Natural killer cell (primary cell): ENCODE data around the gene NREP. TPM values are rescaled to one million over a fixed set of nuclear protein-coding genes. Genes with fewer than 3 reads are reported as not detected.
A peak's percentile ranks its signal among the peaks of the same experiment; 100 is the strongest.

Experiments
- ATAC-seq, 3 donors: fragments of 150-1000 bp in 2 of 3; fragments of 200-7000 bp in 1 of 3; cut with Tn5 transposase; 1 replicate in 1 of 3; 2 replicates in 2 of 3; pipeline ENCODE4 v1.10.0; 2021; ENCODE audit warnings: mild to moderate bottlenecking in 2 of 3, moderate library complexity in 2 of 3
- DNase-seq, 2 donors: peaks; one replicate each; pipeline versions ENCODE4 v3.0.0 to v3.0.0-alpha.2; 2013 to 2021; ENCODE audit warnings: mixed read lengths in 1 of 2
- H3K27ac ChIP-seq: one replicate; pipeline ENCODE4 v1.5.1; 2013; ENCODE audit warnings: mild to moderate bottlenecking, low read length
- H3K27me3 ChIP-seq: one replicate; pipeline ENCODE4 v1.6.1; 2013; ENCODE audit warnings: low read length; ENCODE audit not compliant: control insufficient read depth, insufficient read depth
- H3K36me3 ChIP-seq: one replicate; pipeline ENCODE4 v1.6.1; 2013; ENCODE audit warnings: low read length; ENCODE audit not compliant: control insufficient read depth, insufficient read depth
- H3K4me1 ChIP-seq: one replicate; pipeline ENCODE4 v1.6.1; 2013; ENCODE audit warnings: low read length; ENCODE audit not compliant: control insufficient read depth, insufficient read depth
- H3K4me3 ChIP-seq: one replicate; pipeline ENCODE4 v1.5.1; 2013; ENCODE audit warnings: low read length
- H3K9me3 ChIP-seq: one replicate; pipeline ENCODE4 v1.6.1; 2013; ENCODE audit warnings: low read length; ENCODE audit not compliant: control insufficient read depth, insufficient read depth
- H3K27ac Mint-ChIP-seq, 2 donors: one replicate each; pipeline ENCODE4 v1.8.0; 2022; ENCODE audit warnings: mild to moderate bottlenecking in 2 of 2, mixed read lengths in 2 of 2, moderate library complexity in 1 of 2
- H3K27me3 Mint-ChIP-seq, 2 donors: one replicate each; pipeline ENCODE4 v1.8.0; 2022; ENCODE audit warnings: low read depth in 2 of 2, mixed read lengths in 2 of 2
- H3K36me3 Mint-ChIP-seq: one replicate; pipeline ENCODE4 v1.8.0; 2022; ENCODE audit warnings: mixed read lengths
- H3K4me1 Mint-ChIP-seq, 2 donors: one replicate each; pipeline ENCODE4 v1.8.0; 2022; ENCODE audit warnings: mixed read lengths in 2 of 2
- H3K4me3 Mint-ChIP-seq: one replicate; pipeline ENCODE4 v1.8.0; 2022; ENCODE audit warnings: mild to moderate bottlenecking, moderate library complexity, mixed read lengths
- H3K9me3 Mint-ChIP-seq, 2 donors: one replicate each; pipeline ENCODE4 v1.8.0; 2022; ENCODE audit warnings: mixed read lengths in 2 of 2
- CTCF ChIP-seq: fragments of 200-600 bp; IDR thresholded peaks from one replicate; pipeline ENCODE4 v1.8.0; 2022; ENCODE audit warnings: antibody characterized with exemption
- WGBS: methylation state at CpG from one replicate; pipeline ENCODE4 v1.1.7; 2013; ENCODE audit warnings: missing lambda C conversion rate; ENCODE audit not compliant: insufficient coverage; 5-methylcytosine and 5-hydroxymethylcytosine counted together
- intact Hi-C: fragments of 100-400 bp; cut with micrococcal nuclease; formaldehyde crosslinking; loops from one replicate; pipeline ENCODE4 v1.14.2; 2022
- total RNA-seq, 4 donors: library from RNA; stranded (reverse); fragments of 120-200 nt in 1 of 4; gene quantifications; one replicate each; pipeline versions ENCODE4 v1.2.3 to v1.2.4, GENCODE V29; 2013 to 2022

NREP gene
- total RNA-seq: 1 to 10 TPM; 7.6 to 9.9 (median 8.4) TPM
- total RNA-seq (2013): 22.6 TPM

- H3K4me3 ChIP-seq: peak within 1 kb of the TSS; percentile 84
- no peaks in the 10 kb centered on the region for H3K9me3 ChIP-seq
- ATAC-seq: no peak
- H3K27ac ChIP-seq: peak within 1 kb of the TSS; percentile 85
- no peaks in the 10 kb centered on the region for H3K36me3 Mint-ChIP-seq
- H3K4me3 Mint-ChIP-seq: peak within 1 kb of the TSS; percentile 97
- DNase-seq: no peak
- 10% methylated on average over 11 of the region's 12 CpGs for WGBS
- no peaks in the 10 kb centered on the region for H3K27me3 Mint-ChIP-seq
- no peaks in the 10 kb centered on the region for H3K27me3 ChIP-seq
- no peak for TF ChIP-seq CTCF
- peaks cover 16 to 24% of the 10 kb centered on the region in 2 donors for H3K4me1 Mint-ChIP-seq
- no peaks in the 10 kb centered on the region for H3K36me3 ChIP-seq
- no peaks in the 10 kb centered on the region for H3K9me3 Mint-ChIP-seq
- H3K27ac Mint-ChIP-seq: peak within 1 kb of the TSS; percentile 82 to 90
- intact Hi-C loops: loop anchor here (2.0 kb wide), 2 partner anchors 172 to 244 kb away; partner anchors contain the start of gene STARD4
- H3K4me1 ChIP-seq: peaks cover 4% of the 10 kb centered on the region
Observed at GRCh38 chr5:111756581-111757354, at the start of gene NREP. TSS of gene NREP (minus strand) at chr5:111757194. CDS start at chr5:111755772, 1,422 bp downstream.

GRCh38 chr5:111806753-111807152 lies 49.8 kb upstream of the NREP start:
- Histone ChIP-seq H3K27me3 (no peaks in the 10 kb centered on the region), H3K36me3 (no peaks in the 10 kb centered on the region), H3K9me3 (no peaks in the 10 kb centered on the region), H3K27ac (no peak overlapping the region), H3K4me1 (no peaks in the 10 kb centered on the region), H3K4me3 (no peak overlapping the region)
- H3K4me1 Mint-ChIP-seq: no peaks in the 10 kb centered on the region
- DNase-seq: no peak
- 77% methylated on average over 2 of the region's 2 CpGs for WGBS
- TF ChIP-seq CTCF: no peak
- H3K36me3 Mint-ChIP-seq: no peaks in the 10 kb centered on the region
- no peaks in the 10 kb centered on the region for H3K9me3 Mint-ChIP-seq
- no peak for ATAC-seq
- intact Hi-C loops: no loop called here
- H3K4me3 Mint-ChIP-seq: no peak overlapping the region
- peaks cover 0 to 11% of the 10 kb centered on the region in 2 donors for H3K27me3 Mint-ChIP-seq
- H3K27ac Mint-ChIP-seq: no peak overlapping the region

- Histone ChIP-seq H3K27me3 (no peaks in the 10 kb centered on the region), H3K9me3 (no peaks in the 10 kb centered on the region), H3K4me1 (no peaks in the 10 kb centered on the region), H3K36me3 (no peaks in the 10 kb centered on the region), H3K27ac (no peak overlapping the region), H3K4me3 (no peak overlapping the region)
- no peaks in the 10 kb centered on the region for H3K4me1 Mint-ChIP-seq
- H3K36me3 Mint-ChIP-seq: no peaks in the 10 kb centered on the region
- H3K27ac Mint-ChIP-seq: no peak overlapping the region
- no peak overlapping the region for H3K4me3 Mint-ChIP-seq
- no peaks in the 10 kb centered on the region for H3K9me3 Mint-ChIP-seq
- H3K27me3 Mint-ChIP-seq: peaks cover 0 to 11% of the 10 kb centered on the region in 2 donors
- ATAC-seq (no peak), DNase-seq (no peak)
- intact Hi-C loops: no loop called here
- TF ChIP-seq CTCF: no peak
- no CpG with 5 or more reads among the region's 2 CpGs for WGBS
Observed at GRCh38 chr5:111806156-111806555, 49.2 kb upstream of the NREP start.
